NCI-H510A (cell line): ENCODE results near the gene HSPA12A.

Experiments used
- DNase-seq: peaks from one replicate; lab custom pipeline; 2025; lab: John Stamatoyannopoulos, UW

Gene HSPA12A

GRCh38 chr10:116743266-116744064 lies 1.1 kb upstream of the HSPA12A start:
- no peak for DNase-seq

- DNase-seq: no peak
These were observed 695 bp downstream of the HSPA12A start for GRCh38 chr10:116741391-116742351.

GRCh38 chr10:116740971-116741370 lies 1.4 kb downstream of the HSPA12A start:
- DNase-seq: no peak

GRCh38 chr10:116738339-116738738 lies 4.0 kb downstream of the HSPA12A start:
- no peak for DNase-seq

GRCh38 chr10:116737627-116738327 lies 4.6 kb downstream of the HSPA12A start:
- no peak for DNase-seq

GRCh38 chr10:116733566-116733965 lies 8.8 kb downstream of the HSPA12A start:
- DNase-seq: no peak

GRCh38 chr10:116732573-116732972 lies 9.8 kb downstream of the HSPA12A start:
- no peak for DNase-seq

GRCh38 chr10:116730464-116731260 lies 11.7 kb downstream of the HSPA12A start:
- DNase-seq: no peak

- no peak for DNase-seq
These were observed 13.1 kb downstream of the HSPA12A start for GRCh38 chr10:116729243-116729642.

GRCh38 chr10:116728526-116729096 lies 13.8 kb downstream of the HSPA12A start:
- DNase-seq: no peak

GRCh38 chr10:116723428-116724281 lies 18.7 kb downstream of the HSPA12A start:
- DNase-seq: no peak

GRCh38 chr10:116722736-116723427 lies 19.5 kb downstream of the HSPA12A start:
- no peak for DNase-seq

- no peak for DNase-seq
These were observed 20.6 kb downstream of the HSPA12A start for GRCh38 chr10:116721547-116722392.

GRCh38 chr10:116720668-116721546 lies 21.5 kb downstream of the HSPA12A start:
- DNase-seq: no peak

- DNase-seq: no peak
These were observed 22.1 kb downstream of the HSPA12A start for GRCh38 chr10:116720241-116720643.

- DNase-seq: no peak
These were observed 22.6 kb downstream of the HSPA12A start for GRCh38 chr10:116719804-116720203.

GRCh38 chr10:116718058-116718457 lies 24.3 kb downstream of the HSPA12A start:
- DNase-seq: no peak

- no peak for DNase-seq
These were observed 26.0 kb downstream of the HSPA12A start for GRCh38 chr10:116716381-116716780.
